HG03571 (cell line): Measurements from ENCODE around the gene MID1.

Experiments used
- ATAC-seq: cut with Tn5 transposase; IDR thresholded peaks from one replicate; pipeline ENCODE4 v1.9.1; 2021; ENCODE audit not compliant: unreplicated experiment

The MID1 gene

GRCh38 chrX:10534611-10535010 lies 85.8 kb downstream of the MID1 start:
- no peak for ATAC-seq

- ATAC-seq, result no peak
Observed at GRCh38 chrX:10533696-10534365, 86.6 kb downstream of the MID1 start.

- no peak for ATAC-seq
Observed at GRCh38 chrX:10531927-10532326, 88.5 kb downstream of the MID1 start.

GRCh38 chrX:10529344-10529743 lies 91.0 kb downstream of the MID1 start:
- no peak for ATAC-seq

- ATAC-seq, result no peak
Observed at GRCh38 chrX:10526451-10526850, 93.9 kb downstream of the MID1 start.

- ATAC-seq, result no peak
Observed at GRCh38 chrX:10525381-10526120, 94.8 kb downstream of the MID1 start.

GRCh38 chrX:10524578-10524977 lies 95.8 kb downstream of the MID1 start:
- no peak for ATAC-seq

- no peak for ATAC-seq
Observed at GRCh38 chrX:10519761-10520160, 100.6 kb downstream of the MID1 start.

GRCh38 chrX:10519278-10519677 lies 101.1 kb downstream of the MID1 start:
- no peak for ATAC-seq

GRCh38 chrX:10518073-10518472 lies 102.3 kb downstream of the MID1 start:
- no peak for ATAC-seq

- ATAC-seq, result no peak
Observed at GRCh38 chrX:10516781-10517322, 103.5 kb downstream of the MID1 start.

GRCh38 chrX:10514891-10515290 lies 105.5 kb downstream of the MID1 start:
- no peak for ATAC-seq

GRCh38 chrX:10513974-10514373 lies 106.4 kb downstream of the MID1 start:
- ATAC-seq, result no peak

- no peak for ATAC-seq
Observed at GRCh38 chrX:10512741-10513140, 107.6 kb downstream of the MID1 start.

- no peak for ATAC-seq
Observed at GRCh38 chrX:10512258-10512657, 108.1 kb downstream of the MID1 start.

GRCh38 chrX:10509397-10509796 lies 111.0 kb downstream of the MID1 start:
- no peak for ATAC-seq

- no peak for ATAC-seq
Observed at GRCh38 chrX:10508891-10509290, 111.5 kb downstream of the MID1 start.

GRCh38 chrX:10507876-10508275 lies 112.5 kb downstream of the MID1 start:
- no peak for ATAC-seq

- ATAC-seq, result no peak
Observed at GRCh38 chrX:10507181-10507580, 113.2 kb downstream of the MID1 start.

GRCh38 chrX:10506781-10507180 lies 113.6 kb downstream of the MID1 start:
- no peak for ATAC-seq

GRCh38 chrX:10505726-10506125 lies 114.7 kb downstream of the MID1 start:
- no peak for ATAC-seq

GRCh38 chrX:10502961-10503360 lies 117.4 kb downstream of the MID1 start:
- ATAC-seq, result no peak
